ENCODE data around the gene LHX4. TPM values are rescaled to one million over a fixed set of nuclear protein-coding genes. Genes with fewer than 3 reads are reported as not detected.

The LHX4 gene
- total RNA-seq, 1 experiment from 2014 or later: 0.79 TPM

- no peak for DNase-seq (ENCODE audit: extremely low read depth, low read depth)
Observed at GRCh38 chr1:180268556-180269075, 38.6 kb downstream of the LHX4 start.

- peak; percentile 40 for DNase-seq (ENCODE audit: extremely low read depth, low read depth)
Observed at GRCh38 chr1:180269645-180270529, 39.8 kb downstream of the LHX4 start.

GRCh38 chr1:180270530-180271271, 40.6 kb downstream of the LHX4 start:
- no peak for DNase-seq (ENCODE audit: extremely low read depth, low read depth)

GRCh38 chr1:180271272-180272255, 41.5 kb downstream of the LHX4 start:
- DNase-seq (ENCODE audit: extremely low read depth, low read depth): no peak

GRCh38 chr1:180272395-180272794, 42.3 kb downstream of the LHX4 start:
- no peak for DNase-seq (ENCODE audit: extremely low read depth, low read depth)

GRCh38 chr1:180273066-180273465, 43.0 kb downstream of the LHX4 start:
- no peak for DNase-seq (ENCODE audit: extremely low read depth, low read depth)

GRCh38 chr1:180274221-180274620, 44.2 kb downstream of the LHX4 start:
- DNase-seq (ENCODE audit: extremely low read depth, low read depth): no peak

GRCh38 chr1:180275726-180276125, 45.7 kb downstream of the LHX4 start:
- DNase-seq (ENCODE audit: extremely low read depth, low read depth): no peak

- no peak for DNase-seq (ENCODE audit: extremely low read depth, low read depth)
Observed at GRCh38 chr1:180277476-180278193, 47.6 kb downstream of the LHX4 start.

GRCh38 chr1:180278194-180278515, 48.1 kb downstream of the LHX4 start:
- DNase-seq (ENCODE audit: extremely low read depth, low read depth): no peak

GRCh38 chr1:180278596-180279395, 48.7 kb downstream of the LHX4 start:
- DNase-seq (ENCODE audit: extremely low read depth, low read depth): no peak

GRCh38 chr1:180279651-180280050, 49.6 kb downstream of the LHX4 start:
- no peak for DNase-seq (ENCODE audit: extremely low read depth, low read depth)

- DNase-seq (ENCODE audit: extremely low read depth, low read depth): no peak
Observed at GRCh38 chr1:180280617-180281016, 50.6 kb downstream of the LHX4 start.

GRCh38 chr1:180281490-180281889, 51.4 kb downstream of the LHX4 start:
- DNase-seq (ENCODE audit: extremely low read depth, low read depth): no peak

- DNase-seq (ENCODE audit: extremely low read depth, low read depth): no peak
Observed at GRCh38 chr1:180282401-180283044, 52.5 kb downstream of the LHX4 start.

GRCh38 chr1:180283098-180283497, 53.0 kb downstream of the LHX4 start:
- DNase-seq (ENCODE audit: extremely low read depth, low read depth): no peak

GRCh38 chr1:180286417-180286816, 56.4 kb downstream of the LHX4 start:
- DNase-seq (ENCODE audit: extremely low read depth, low read depth): no peak

GRCh38 chr1:180287988-180288705, 58.1 kb downstream of the LHX4 start:
- DNase-seq (ENCODE audit: extremely low read depth, low read depth): no peak

Data from NCI-H460 (cell line).